Epithelial cell of prostate (primary cell): ENCODE measurements around the gene KREMEN1.

Experiments used
- DNase-seq: peaks from one replicate; pipeline ENCODE4 v3.0.0-alpha.2; 2011; ENCODE audit warnings: low read depth, low spot score
- H3K27ac ChIP-seq: fragments of 450-650 bp; 2 replicates; pipeline ENCODE4 v1.5.1; 2017; ENCODE audit warnings: mild to moderate bottlenecking

KREMEN1 gene

GRCh38 chr22:29124777-29125442, 52.1 kb downstream of the KREMEN1 start:
- DNase-seq = no peak
- H3K27ac ChIP-seq = no peak overlapping the region

- H3K27ac ChIP-seq = no peak overlapping the region
- DNase-seq = no peak
Measured at GRCh38 chr22:29125443-29125778, 52.6 kb downstream of the KREMEN1 start.

GRCh38 chr22:29125844-29126243, 53.0 kb downstream of the KREMEN1 start:
- DNase-seq = no peak
- H3K27ac ChIP-seq = no peak overlapping the region

GRCh38 chr22:29126670-29127395, 54.0 kb downstream of the KREMEN1 start:
- no peak for DNase-seq
- H3K27ac ChIP-seq = no peak overlapping the region

GRCh38 chr22:29128891-29129807, 56.3 kb downstream of the KREMEN1 start:
- no peak overlapping the region for H3K27ac ChIP-seq
- DNase-seq = no peak

GRCh38 chr22:29129808-29130140, 56.9 kb downstream of the KREMEN1 start:
- no peak overlapping the region for H3K27ac ChIP-seq
- no peak for DNase-seq

- no peak overlapping the region for H3K27ac ChIP-seq
- DNase-seq = no peak
Measured at GRCh38 chr22:29130476-29130875, 57.6 kb downstream of the KREMEN1 start.

GRCh38 chr22:29133603-29134133, 60.8 kb downstream of the KREMEN1 start:
- H3K27ac ChIP-seq = no peak overlapping the region
- no peak for DNase-seq

GRCh38 chr22:29134448-29134847, 61.6 kb downstream of the KREMEN1 start:
- no peak for DNase-seq
- no peak overlapping the region for H3K27ac ChIP-seq

GRCh38 chr22:29136782-29137700, 64.2 kb downstream of the KREMEN1 start:
- no peak overlapping the region for H3K27ac ChIP-seq
- DNase-seq = no peak

GRCh38 chr22:29138556-29139305, 65.9 kb downstream of the KREMEN1 start:
- H3K27ac ChIP-seq = no peak overlapping the region

GRCh38 chr22:29139965-29140782, 67.3 kb downstream of the KREMEN1 start:
- no peak for DNase-seq
- no peak overlapping the region for H3K27ac ChIP-seq

More at GRCh38 chr22:29138556-29139305, 65.9 kb downstream of the KREMEN1 start:
- DNase-seq = no peak

GRCh38 chr22:29141078-29141688, 68.3 kb downstream of the KREMEN1 start:
- H3K27ac ChIP-seq = no peak overlapping the region
- DNase-seq = no peak

GRCh38 chr22:29142116-29142515, 69.3 kb downstream of the KREMEN1 start:
- H3K27ac ChIP-seq = no peak overlapping the region
- no peak for DNase-seq

GRCh38 chr22:29143941-29144785, 71.3 kb downstream of the KREMEN1 start:
- no peak for DNase-seq
- no peak overlapping the region for H3K27ac ChIP-seq

- DNase-seq = no peak
- no peak overlapping the region for H3K27ac ChIP-seq
Measured at GRCh38 chr22:29144786-29145160, 71.9 kb downstream of the KREMEN1 start.
